Measurements from ENCODE around the gene NETO2. TPM values are rescaled to one million over a fixed set of nuclear protein-coding genes. Genes with fewer than 3 reads are reported as not detected.
A peak's percentile ranks its signal among the peaks of the same experiment; 100 is the strongest.

NETO2 gene
- total and polyA plus RNA-seq, 10 of the 15 experiments (the other 5 are each of a cell fraction or from before 2014, with no cell fraction given), result 8.5 to 53.1 (median 27.0) TPM

- peak; percentile 40; the same call in 1 of the 2 replicates for TF ChIP-seq NRF1 (conservative IDR thresholded peaks at IDR 0.05; ENCODE audit: low read depth, low read length)
- TF ChIP-seq ZNF687 (IDR thresholded peaks at IDR 0.05), result no peak; the same call in 1 of the 2 replicates
- TF ChIP-seq ZNF207 (IDR thresholded peaks at IDR 0.05; ENCODE audit: borderline replicate concordance), result no peak
- TF ChIP-seq PAX5 (IDR thresholded peaks at IDR 0.05; ENCODE audit: borderline replicate concordance, low read depth, low read length), result 0 out of 2 replicates have a peak, but pooled peaks have one; percentile 23
- peak; percentile 39 for TF ChIP-seq GATAD2B (conservative IDR thresholded peaks at IDR 0.05; ENCODE audit: low read depth)
- TF ChIP-seq PKNOX1 (IDR thresholded peaks at IDR 0.05), result peak; percentile 77
- TF ChIP-seq ZBTB4 (CRISPR knock-in tag; IDR thresholded peaks at IDR 0.05), result no peak
- TF ChIP-seq PAX8 (IDR thresholded peaks at IDR 0.05), result no peak
- peak; percentile 51; the same call in 1 of the 3 replicates for TF ChIP-seq POU2F2 (IDR thresholded peaks at IDR 0.05; ENCODE audit: borderline replicate concordance, low read depth, low read length)
- no peak for TF ChIP-seq SREBF1 (IDR thresholded peaks at IDR 0.05; ENCODE audit: low read length)
- TF ChIP-seq BCL11A (IDR thresholded peaks at IDR 0.05; ENCODE audit: low read depth, low read length), result no peak
- TF ChIP-seq MAX (IDR thresholded peaks at IDR 0.05; ENCODE audit: low read depth, low read length), result peak; percentile 28; the same call in 1 of the 2 replicates
- TF ChIP-seq MTA2 (IDR thresholded peaks at IDR 0.05; ENCODE audit: low read depth), result no peak
- no peak for TF ChIP-seq KAT2A (conservative IDR thresholded peaks at IDR 0.05; ENCODE audit: control insufficient read depth, low read depth, low read length)
- TF ChIP-seq NFYB (IDR thresholded peaks at IDR 0.05; ENCODE audit: insufficient read depth, low read depth, low read length), result no peak
- no peak for TF ChIP-seq JUND (IDR thresholded peaks at IDR 0.05; ENCODE audit: low read depth, low read length)
- peak; percentile 27 to 80; a peak in 3 of 4 replicates for TF ChIP-seq BHLHE40 (IDR thresholded peaks at IDR 0.05; ENCODE audit: borderline replicate concordance in 1 of 2, low read depth in 2 of 2, low read length in 1 of 2)
- no peak for TF ChIP-seq MYC (IDR thresholded peaks at IDR 0.05; ENCODE audit: insufficient read depth, insufficient read length, insufficient replicate concordance, low read length, severe bottlenecking)
- 0 out of 2 replicates have a peak, but pooled peaks have one; percentile 1 for TF ChIP-seq RFX5 (IDR thresholded peaks at IDR 0.05; ENCODE audit: low read depth, low read length)
- TF ChIP-seq ZNF384 (IDR thresholded peaks at IDR 0.05; ENCODE audit: borderline replicate concordance, low read depth, low read length), result no peak
- no peak for TF ChIP-seq ZNF217 (IDR thresholded peaks at IDR 0.05)
Measured at GRCh38 chr16:47143677-47144558, at the start of gene NETO2 (continued).

Measured in GM12878 (cell line).